ENCODE data around the gene PRRX2.
"Not testable (repeated sequence)": the region's sequence is repeated elsewhere in the genome, so short reads cannot be mapped to it uniquely, and the experiment has no call there.

DNA sequence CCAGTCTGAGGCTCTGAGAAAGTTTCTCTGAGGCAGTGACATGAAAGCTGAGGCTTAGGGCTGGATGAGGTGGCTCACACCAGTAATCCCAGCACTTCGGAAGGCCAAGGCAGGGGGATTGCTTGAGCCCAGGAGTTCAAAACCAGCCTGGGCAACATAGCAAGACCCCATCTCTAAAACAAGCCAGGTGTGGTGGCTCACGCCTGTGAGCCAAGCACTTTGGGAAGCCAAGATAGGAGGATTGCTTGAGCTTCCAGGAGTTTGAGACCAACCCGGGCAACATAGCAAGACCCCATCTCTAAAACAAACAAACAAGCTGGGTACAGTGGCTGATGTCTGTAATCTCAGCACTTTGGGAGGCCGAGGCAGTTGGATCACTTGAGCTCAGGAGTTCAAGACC lies 83.6 kb downstream of the PRRX2 start:
- TF ChIP-seq, protein P1, sequence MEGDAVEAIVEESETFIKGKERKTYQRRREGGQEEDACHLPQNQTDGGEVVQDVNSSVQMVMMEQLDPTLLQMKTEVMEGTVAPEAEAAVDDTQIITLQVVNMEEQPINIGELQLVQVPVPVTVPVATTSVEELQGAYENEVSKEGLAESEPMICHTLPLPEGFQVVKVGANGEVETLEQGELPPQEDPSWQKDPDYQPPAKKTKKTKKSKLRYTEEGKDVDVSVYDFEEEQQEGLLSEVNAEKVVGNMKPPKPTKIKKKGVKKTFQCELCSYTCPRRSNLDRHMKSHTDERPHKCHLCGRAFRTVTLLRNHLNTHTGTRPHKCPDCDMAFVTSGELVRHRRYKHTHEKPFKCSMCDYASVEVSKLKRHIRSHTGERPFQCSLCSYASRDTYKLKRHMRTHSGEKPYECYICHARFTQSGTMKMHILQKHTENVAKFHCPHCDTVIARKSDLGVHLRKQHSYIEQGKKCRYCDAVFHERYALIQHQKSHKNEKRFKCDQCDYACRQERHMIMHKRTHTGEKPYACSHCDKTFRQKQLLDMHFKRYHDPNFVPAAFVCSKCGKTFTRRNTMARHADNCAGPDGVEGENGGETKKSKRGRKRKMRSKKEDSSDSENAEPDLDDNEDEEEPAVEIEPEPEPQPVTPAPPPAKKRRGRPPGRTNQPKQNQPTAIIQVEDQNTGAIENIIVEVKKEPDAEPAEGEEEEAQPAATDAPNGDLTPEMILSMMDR (conservative IDR thresholded peaks at IDR 0.05 in 1 of 2, IDR thresholded peaks at IDR 0.05 in 1 of 2; ENCODE audit: extremely low read depth in 1 of 2, insufficient read depth in 1 of 2, low read depth in 1 of 2, low read length in 2 of 2), result not testable (repeated sequence)
- TF ChIP-seq EZH2 (IDR thresholded peaks at IDR 0.05; ENCODE audit: borderline replicate concordance, low read length), result not testable (repeated sequence)

Data from mammary epithelial cell (primary cell).